GM12878 (cell line): Measurements from ENCODE around the gene METAP2. TPM values are rescaled to one million over a fixed set of nuclear protein-coding genes. Genes with fewer than 3 reads are reported as not detected.

Experiments
- ATAC-seq: fragments of 200-7000 bp; cut with Tn5 transposase; 3 replicates; pipeline ENCODE4 v1.9.1; 2020; ENCODE audit warnings: mild to moderate bottlenecking, moderate library complexity
- BruUV-seq: library from RNA; stranded (reverse); fragments of 400-500 nt; replicated peaks from 2 replicates; lab custom pipeline; 2021; lab: Mats Ljungman, UMichigan
- CTCF ChIA-PET: fragments of 300-600 bp; sonication (Branson Sonifier 250); formaldehyde crosslinking; extraction: SDS; loops from one replicate; lab custom pipeline; 2021; ENCODE audit warnings: inconsistent platforms; lab: Yijun Ruan, JAX
- POLR2A ChIA-PET: fragments of 350-600 bp; formaldehyde crosslinking; extraction: SDS; loops from one replicate; lab custom pipeline; 2021; ENCODE audit warnings: inconsistent platforms; lab: Charles Lee
- RAD21 ChIA-PET: fragments of 300-600 bp; sonication (Branson Sonifier 250); formaldehyde crosslinking; loops from one replicate; lab custom pipeline; 2023; ENCODE audit warnings: antibody characterized with exemption; ENCODE audit not compliant: unreplicated experiment; lab: Charles Lee
- SMC1A ChIA-PET: fragments of 300-600 bp; sonication (Branson Sonifier 250); formaldehyde crosslinking; loops from one replicate; lab custom pipeline; 2023; ENCODE audit not compliant: unreplicated experiment, uncharacterized antibody; lab: Charles Lee
- DNase-seq: peaks from one replicate; pipeline ENCODE4 v3.0.0-alpha.2; 2011; ENCODE audit warnings: low read depth, low spot score
- FAIRE-seq: peaks from 3 replicates; lab custom pipeline; 2011; peaks lifted over from hg19 to GRCh38; lab: Jason Lieb, UNC
- H2AFZ ChIP-seq: 2 replicates; pipeline ENCODE4 v1.6.0; 2011; ENCODE audit warnings: low read depth, low read length, control low read depth; ENCODE audit not compliant: control insufficient read depth
- H3K27ac ChIP-seq: 2 replicates; pipeline ENCODE4 v1.5.1; 2011; ENCODE audit warnings: control low read depth; ENCODE audit not compliant: control insufficient read depth, insufficient read depth
- H3K27me3 ChIP-seq, 2 experiments: replicated peaks in 1 of 2; 2 replicates each; pipeline versions ENCODE4 v1.6.0 to v1.6.1; 2011; ENCODE audit warnings: low read length in 1 of 2; ENCODE audit not compliant: control insufficient read depth in 2 of 2, insufficient read depth in 2 of 2
- H3K36me3 ChIP-seq, 2 experiments: 2 replicates each; pipeline ENCODE4 v1.5.1; 2011; ENCODE audit warnings: low read length in 1 of 2; ENCODE audit not compliant: control insufficient read depth in 2 of 2, insufficient read depth in 2 of 2
- H3K4me1 ChIP-seq: 2 replicates; pipeline ENCODE4 v1.6.1; 2011; ENCODE audit warnings: mild to moderate bottlenecking, low read length, moderate library complexity, mixed read lengths; ENCODE audit not compliant: control insufficient read depth, insufficient read depth
- H3K4me2 ChIP-seq: 2 replicates; pipeline ENCODE4 v1.6.0; 2011; ENCODE audit warnings: control low read depth; ENCODE audit not compliant: control insufficient read depth, insufficient read depth
- H3K4me3 ChIP-seq: fragments of 200-600 bp; sonication (generic); 2 replicates; pipeline ENCODE4 v1.5.1; 2016
- H3K79me2 ChIP-seq: 2 replicates; pipeline ENCODE4 v1.6.0; 2011; ENCODE audit warnings: low read length; ENCODE audit not compliant: control insufficient read depth, insufficient read depth
- H3K9ac ChIP-seq: 2 replicates; pipeline ENCODE4 v1.8.0; 2011; ENCODE audit warnings: low read length, control low read depth, mixed read lengths; ENCODE audit not compliant: control insufficient read depth, insufficient read depth
- H3K9me3 ChIP-seq: replicated peaks from 3 replicates; pipeline ENCODE4 v1.5.1; 2011; ENCODE audit warnings: mild to moderate bottlenecking, low read length; ENCODE audit not compliant: control insufficient read depth, insufficient read depth
- H4K20me1 ChIP-seq: 2 replicates; pipeline ENCODE4 v1.6.0; 2011; ENCODE audit not compliant: control insufficient read depth, insufficient read depth
- CEBPB ChIP-seq, 2 experiments: fragments of 150-350 bp in 1 of 2; IDR thresholded peaks; 2 replicates each; pipeline ENCODE4 v1.6.1; 2012 to 2014; ENCODE audit warnings: low read depth in 2 of 2, low read length in 2 of 2, borderline replicate concordance in 1 of 2, inconsistent platforms in 1 of 2
- FOS ChIP-seq: IDR thresholded peaks from 3 replicates; pipeline ENCODE4 v1.6.1; 2011; ENCODE audit warnings: borderline replicate concordance; ENCODE audit not compliant: insufficient read length; ENCODE audit errors: extremely low read depth
- KAT2A ChIP-seq: conservative IDR thresholded peaks from 2 replicates; pipeline ENCODE4 v1.6.1; 2011; ENCODE audit warnings: low read depth, low read length; ENCODE audit not compliant: control insufficient read depth
- NFYA ChIP-seq: IDR thresholded peaks from 2 replicates; pipeline ENCODE4 v1.6.1; 2011; ENCODE audit warnings: low read depth, mild to moderate bottlenecking, low read length, improper control_type of control experiment, borderline replicate concordance
- SMARCA5 ChIP-seq: fragments of 450-650 bp; IDR thresholded peaks from 2 replicates; pipeline ENCODE4 v1.6.1; 2017; ENCODE audit warnings: mild to moderate bottlenecking
- SPI1 ChIP-seq: IDR thresholded peaks from 2 replicates; pipeline ENCODE4 v1.6.1; 2011; ENCODE audit warnings: low read depth, mild to moderate bottlenecking, low read length, moderate library complexity, borderline replicate concordance; ENCODE audit not compliant: insufficient read depth
- SRF ChIP-seq, 2 experiments: IDR thresholded peaks; 2 replicates each; pipeline ENCODE4 v1.6.1; 2011; ENCODE audit warnings: low read depth in 2 of 2, low read length in 2 of 2, mild to moderate bottlenecking in 1 of 2, moderate library complexity in 1 of 2
- WRNIP1 ChIP-seq: IDR thresholded peaks from 2 replicates; pipeline ENCODE4 v1.6.1; 2011; ENCODE audit warnings: low read depth, low read length, improper control_type of control experiment, borderline replicate concordance
- ZNF622 ChIP-seq: fragments of 450-650 bp; IDR thresholded peaks from 2 replicates; pipeline ENCODE4 v1.6.1; 2017; ENCODE audit warnings: mild to moderate bottlenecking, inconsistent platforms
- WGBS: methylation state at CpG from one replicate; pipeline ENCODE4 v1.1.6; 2016; ENCODE audit warnings: low lambda C conversion rate; ENCODE audit not compliant: insufficient replicate concordance, insufficient coverage; ENCODE audit errors: missing lambda C conversion rate; 5-methylcytosine and 5-hydroxymethylcytosine counted together
- in situ Hi-C: fragments of 300-500 bp; cut with MboI; formaldehyde crosslinking; loops from 9 replicates; pipeline ENCODE4 v1.14.3; 2018; ENCODE audit warnings: mixed read lengths
- intact Hi-C: fragments of 100-400 bp; cut with micrococcal nuclease; formaldehyde crosslinking; loops from one replicate; pipeline ENCODE4 v1.14.2; 2022; ENCODE audit not compliant: unreplicated experiment
- polyA plus RNA-seq, 11 experiments: library from polyadenylated mRNA; depleted of rRNA in 4 of 11; unstranded in 6 of 11; stranded (reverse) in 5 of 11; fragments of >200 nt; fragmentation: Nextera tagmentation in 4 of 11; fragmentation: Illumina TruSeq in 1 of 11; extraction: Ambion mirVana in 4 of 11; extraction: Trizol in 1 of 11; gene quantifications; 1 replicate in 1 of 11; 2 replicates in 10 of 11; pipeline versions ENCODE4 v1.2.1 to v1.2.3, GENCODE V29; 2011 to 2016; ENCODE audit warnings: inconsistent platforms in 2 of 11, missing spikeins in 2 of 11, low read depth in 1 of 11
- total RNA-seq, 4 experiments: library from RNA; depleted of rRNA in 3 of 4; stranded (reverse); fragments of >200 nt in 3 of 4; fragmentation: Illumina TruSeq in 1 of 4; extraction: Trizol in 1 of 4; gene quantifications; 2 replicates each; pipeline versions ENCODE4 v1.2.1 to v1.2.3, GENCODE V29; 2013 to 2021
- TF ChIP-seq, protein P1 (sequence below): IDR thresholded peaks from 2 replicates; pipeline ENCODE4 v1.6.1; 2012; ENCODE audit warnings: low read depth, low read length, improper control_type of control experiment
- TF ChIP-seq, protein P2 (sequence below): IDR thresholded peaks from 2 replicates; pipeline ENCODE4 v1.6.1; 2012; ENCODE audit warnings: mild to moderate bottlenecking, low read depth, low read length
- TF ChIP-seq, protein P3 (sequence below): fragments of 450-650 bp; IDR thresholded peaks from 2 replicates; pipeline ENCODE4 v1.6.1; 2018; ENCODE audit warnings: borderline replicate concordance, mild to moderate bottlenecking; ENCODE audit not compliant: partially characterized antibody
- TF ChIP-seq, protein P4 (sequence below): fragments of 450-650 bp; IDR thresholded peaks from 2 replicates; pipeline ENCODE4 v1.6.1; 2017; ENCODE audit warnings: antibody characterized with exemption, mild to moderate bottlenecking, moderate library complexity

The METAP2 gene
- total and polyA plus RNA-seq, 10 of the 15 experiments (the other 5 are each of a cell fraction or from before 2014, with no cell fraction given), result 50.7 to 132 (median 73.9) TPM

DNA sequence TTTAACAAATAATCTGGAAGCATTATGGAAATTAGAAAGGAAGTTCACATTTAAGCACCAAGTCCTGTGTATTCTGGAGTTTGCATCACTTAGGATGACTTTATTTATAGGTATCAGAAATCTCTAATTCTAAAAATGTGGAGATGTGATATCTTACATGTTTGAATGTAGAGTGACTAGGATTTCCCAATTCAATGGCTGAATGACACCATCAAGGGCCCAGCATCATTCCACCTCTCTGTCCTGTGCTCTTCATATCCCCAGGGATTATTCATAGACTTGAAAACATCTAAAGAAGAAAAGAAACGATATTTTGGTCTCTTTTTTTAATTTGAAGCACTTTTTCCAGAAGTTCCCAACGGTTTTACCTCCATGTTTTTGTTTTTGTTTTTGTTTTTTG lies 15.2 kb upstream of the METAP2 start:
- 0% methylated on average over 2 of the region's 2 CpGs for WGBS
- CTCF ChIA-PET, result no interaction called here
- no peak for ATAC-seq
- no peak for TF ChIP-seq FOS
- TF ChIP-seq, protein P1, sequence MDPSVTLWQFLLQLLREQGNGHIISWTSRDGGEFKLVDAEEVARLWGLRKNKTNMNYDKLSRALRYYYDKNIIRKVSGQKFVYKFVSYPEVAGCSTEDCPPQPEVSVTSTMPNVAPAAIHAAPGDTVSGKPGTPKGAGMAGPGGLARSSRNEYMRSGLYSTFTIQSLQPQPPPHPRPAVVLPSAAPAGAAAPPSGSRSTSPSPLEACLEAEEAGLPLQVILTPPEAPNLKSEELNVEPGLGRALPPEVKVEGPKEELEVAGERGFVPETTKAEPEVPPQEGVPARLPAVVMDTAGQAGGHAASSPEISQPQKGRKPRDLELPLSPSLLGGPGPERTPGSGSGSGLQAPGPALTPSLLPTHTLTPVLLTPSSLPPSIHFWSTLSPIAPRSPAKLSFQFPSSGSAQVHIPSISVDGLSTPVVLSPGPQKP, result no peak
- TF ChIP-seq SMARCA5, result no peak
- no peak for TF ChIP-seq ZNF622
- TF ChIP-seq WRNIP1, result no peak
- TF ChIP-seq, protein P2, sequence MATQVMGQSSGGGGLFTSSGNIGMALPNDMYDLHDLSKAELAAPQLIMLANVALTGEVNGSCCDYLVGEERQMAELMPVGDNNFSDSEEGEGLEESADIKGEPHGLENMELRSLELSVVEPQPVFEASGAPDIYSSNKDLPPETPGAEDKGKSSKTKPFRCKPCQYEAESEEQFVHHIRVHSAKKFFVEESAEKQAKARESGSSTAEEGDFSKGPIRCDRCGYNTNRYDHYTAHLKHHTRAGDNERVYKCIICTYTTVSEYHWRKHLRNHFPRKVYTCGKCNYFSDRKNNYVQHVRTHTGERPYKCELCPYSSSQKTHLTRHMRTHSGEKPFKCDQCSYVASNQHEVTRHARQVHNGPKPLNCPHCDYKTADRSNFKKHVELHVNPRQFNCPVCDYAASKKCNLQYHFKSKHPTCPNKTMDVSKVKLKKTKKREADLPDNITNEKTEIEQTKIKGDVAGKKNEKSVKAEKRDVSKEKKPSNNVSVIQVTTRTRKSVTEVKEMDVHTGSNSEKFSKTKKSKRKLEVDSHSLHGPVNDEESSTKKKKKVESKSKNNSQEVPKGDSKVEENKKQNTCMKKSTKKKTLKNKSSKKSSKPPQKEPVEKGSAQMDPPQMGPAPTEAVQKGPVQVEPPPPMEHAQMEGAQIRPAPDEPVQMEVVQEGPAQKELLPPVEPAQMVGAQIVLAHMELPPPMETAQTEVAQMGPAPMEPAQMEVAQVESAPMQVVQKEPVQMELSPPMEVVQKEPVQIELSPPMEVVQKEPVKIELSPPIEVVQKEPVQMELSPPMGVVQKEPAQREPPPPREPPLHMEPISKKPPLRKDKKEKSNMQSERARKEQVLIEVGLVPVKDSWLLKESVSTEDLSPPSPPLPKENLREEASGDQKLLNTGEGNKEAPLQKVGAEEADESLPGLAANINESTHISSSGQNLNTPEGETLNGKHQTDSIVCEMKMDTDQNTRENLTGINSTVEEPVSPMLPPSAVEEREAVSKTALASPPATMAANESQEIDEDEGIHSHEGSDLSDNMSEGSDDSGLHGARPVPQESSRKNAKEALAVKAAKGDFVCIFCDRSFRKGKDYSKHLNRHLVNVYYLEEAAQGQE, result no peak
- TF ChIP-seq NFYA, result no peak
- TF ChIP-seq CEBPB (IDR thresholded peaks at IDR 0.05; ENCODE audit: borderline replicate concordance in 1 of 2, low read depth in 2 of 2, low read length in 2 of 2), result no peak
- TF ChIP-seq KAT2A, result no peak
- TF ChIP-seq, protein P3, sequence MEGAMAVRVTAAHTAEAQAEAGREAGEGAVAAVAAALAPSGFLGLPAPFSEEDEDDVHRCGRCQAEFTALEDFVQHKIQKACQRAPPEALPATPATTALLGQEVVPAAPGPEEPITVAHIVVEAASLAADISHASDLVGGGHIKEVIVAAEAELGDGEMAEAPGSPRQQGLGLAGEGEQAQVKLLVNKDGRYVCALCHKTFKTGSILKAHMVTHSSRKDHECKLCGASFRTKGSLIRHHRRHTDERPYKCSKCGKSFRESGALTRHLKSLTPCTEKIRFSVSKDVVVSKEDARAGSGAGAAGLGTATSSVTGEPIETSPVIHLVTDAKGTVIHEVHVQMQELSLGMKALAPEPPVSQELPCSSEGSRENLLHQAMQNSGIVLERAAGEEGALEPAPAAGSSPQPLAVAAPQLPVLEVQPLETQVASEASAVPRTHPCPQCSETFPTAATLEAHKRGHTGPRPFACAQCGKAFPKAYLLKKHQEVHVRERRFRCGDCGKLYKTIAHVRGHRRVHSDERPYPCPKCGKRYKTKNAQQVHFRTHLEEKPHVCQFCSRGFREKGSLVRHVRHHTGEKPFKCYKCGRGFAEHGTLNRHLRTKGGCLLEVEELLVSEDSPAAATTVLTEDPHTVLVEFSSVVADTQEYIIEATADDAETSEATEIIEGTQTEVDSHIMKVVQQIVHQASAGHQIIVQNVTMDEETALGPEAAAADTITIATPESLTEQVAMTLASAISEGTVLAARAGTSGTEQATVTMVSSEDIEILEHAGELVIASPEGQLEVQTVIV, result no peak
- no peak for TF ChIP-seq SRF (IDR thresholded peaks at IDR 0.05; ENCODE audit: low read depth in 2 of 2, low read length in 2 of 2)
- TF ChIP-seq SPI1, result no peak
- TF ChIP-seq, protein P4, sequence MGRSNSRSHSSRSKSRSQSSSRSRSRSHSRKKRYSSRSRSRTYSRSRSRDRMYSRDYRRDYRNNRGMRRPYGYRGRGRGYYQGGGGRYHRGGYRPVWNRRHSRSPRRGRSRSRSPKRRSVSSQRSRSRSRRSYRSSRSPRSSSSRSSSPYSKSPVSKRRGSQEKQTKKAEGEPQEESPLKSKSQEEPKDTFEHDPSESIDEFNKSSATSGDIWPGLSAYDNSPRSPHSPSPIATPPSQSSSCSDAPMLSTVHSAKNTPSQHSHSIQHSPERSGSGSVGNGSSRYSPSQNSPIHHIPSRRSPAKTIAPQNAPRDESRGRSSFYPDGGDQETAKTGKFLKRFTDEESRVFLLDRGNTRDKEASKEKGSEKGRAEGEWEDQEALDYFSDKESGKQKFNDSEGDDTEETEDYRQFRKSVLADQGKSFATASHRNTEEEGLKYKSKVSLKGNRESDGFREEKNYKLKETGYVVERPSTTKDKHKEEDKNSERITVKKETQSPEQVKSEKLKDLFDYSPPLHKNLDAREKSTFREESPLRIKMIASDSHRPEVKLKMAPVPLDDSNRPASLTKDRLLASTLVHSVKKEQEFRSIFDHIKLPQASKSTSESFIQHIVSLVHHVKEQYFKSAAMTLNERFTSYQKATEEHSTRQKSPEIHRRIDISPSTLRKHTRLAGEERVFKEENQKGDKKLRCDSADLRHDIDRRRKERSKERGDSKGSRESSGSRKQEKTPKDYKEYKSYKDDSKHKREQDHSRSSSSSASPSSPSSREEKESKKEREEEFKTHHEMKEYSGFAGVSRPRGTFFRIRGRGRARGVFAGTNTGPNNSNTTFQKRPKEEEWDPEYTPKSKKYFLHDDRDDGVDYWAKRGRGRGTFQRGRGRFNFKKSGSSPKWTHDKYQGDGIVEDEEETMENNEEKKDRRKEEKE, result no peak

More for the DNA sequence above, 15.2 kb upstream of the METAP2 start:
- H3K9me3 ChIP-seq, result no peaks in the 10 kb centered on the region; the same call in 2 of the 3 replicates
- H3K4me1 ChIP-seq, result no peaks in the 10 kb centered on the region
- H2AFZ ChIP-seq, result no peak overlapping the region
- H3K27me3 ChIP-seq, result no peaks in the 10 kb centered on the region
- no peaks in the 10 kb centered on the region for H3K79me2 ChIP-seq
- no peaks in the 10 kb centered on the region for H4K20me1 ChIP-seq
- no TSS peak for BruUV-seq
- DNase-seq, result no peak
- H3K27ac ChIP-seq, result no peak overlapping the region
- H3K4me3 ChIP-seq, result no peak overlapping the region
- in situ Hi-C loops, result no loop called here
- RAD21 ChIA-PET, result no interaction called here
- H3K9ac ChIP-seq, result no peak overlapping the region
- no peak for FAIRE-seq
- SMC1A ChIA-PET, result interaction anchor here (0.9 kb wide), 1 partner anchor 9 kb away, joined by 3 read pairs; no protein-coding TSS in a partner anchor
- intact Hi-C loops, result no loop called here
- no peaks in the 10 kb centered on the region for H3K36me3 ChIP-seq
- no peak overlapping the region for H3K4me2 ChIP-seq
- POLR2A ChIA-PET, result no interaction called here
